ENCODE data around the gene JAKMIP1. TPM values are rescaled to one million over a fixed set of nuclear protein-coding genes. Genes with fewer than 3 reads are reported as not detected.

JAKMIP1 gene
- total and polyA plus RNA-seq, 2 donors (not counting 1 experiment from before 2014, with no cell fraction given), result 0.49 to 1.0 TPM

- Histone ChIP-seq H2AFZ (ENCODE audit: insufficient read depth, low read depth, low read length, poor library complexity, severe bottlenecking) (no peak overlapping the region), H3K4me1 (ENCODE audit: control insufficient read depth in 2 of 2, insufficient read depth in 2 of 2, low read length in 2 of 2) (no peaks in the 10 kb centered on the region), H3K9ac (ENCODE audit: low read length) (no peak overlapping the region), H4K20me1 (ENCODE audit: control insufficient read depth, insufficient read depth, low read length, poor library complexity, severe bottlenecking) (no peaks in the 10 kb centered on the region), H3K4me3 (ENCODE audit: control extremely low read depth in 1 of 5, extremely low read depth in 1 of 5, insufficient read depth in 1 of 5, low read depth in 2 of 5, low read length in 4 of 5) (no peak overlapping the region), H3K9me3 (ENCODE audit: control extremely low read depth in 1 of 3, control insufficient read depth in 2 of 3, insufficient read depth in 1 of 3, low read length in 2 of 3) (peaks cover 0 to 58% (median 30%) of the 10 kb centered on the region in 3 donors), H3K27me3 (replicated peaks in 1 of 4; ENCODE audit: control extremely low read depth in 1 of 4, control insufficient read depth in 3 of 4, insufficient read depth in 4 of 4, low read length in 3 of 4) (no peaks in the 10 kb centered on the region), H3K36me3 (replicated peaks in 1 of 2; ENCODE audit: control extremely low read depth in 1 of 2, control insufficient read depth in 1 of 2, extremely low read depth in 1 of 2, insufficient read depth in 2 of 2, low read length in 1 of 2) (no peaks in the 10 kb centered on the region), H3K27ac (ENCODE audit: low read length in 2 of 2) (no peak overlapping the region), H3K4me2 (replicated peaks; ENCODE audit: low read depth, low read length, poor library complexity, severe bottlenecking) (no peak overlapping the region), H3K79me2 (ENCODE audit: control insufficient read depth, insufficient read depth, low read length) (no peaks in the 10 kb centered on the region)
- CTCF ChIA-PET, result no interaction called here
- no peak overlapping the region for H3K4me3 Mint-ChIP-seq
- intact Hi-C loops (cut with micrococcal nuclease), result no loop called here
- H3K27ac Mint-ChIP-seq, result no peak overlapping the region
- ATAC-seq (ENCODE audit: low read depth) (no peak), DNase-seq (no peak)
- WGBS (ENCODE audit: insufficient coverage), result 88% methylated on average over 6 of the region's 12 CpGs
- peaks cover 4% of the 10 kb centered on the region for H3K27me3 Mint-ChIP-seq
- no peak for TF ChIP-seq CTCF (IDR thresholded peaks at IDR 0.05)
- TF ChIP-seq EZH2 (IDR thresholded peaks at IDR 0.05; ENCODE audit: borderline replicate concordance, insufficient read depth, low read depth, low read length, poor library complexity, severe bottlenecking), result no peak
- H3K9me3 Mint-ChIP-seq (ENCODE audit: insufficient read depth), result peaks cover 2% of the 10 kb centered on the region
- POLR2A ChIA-PET, result no interaction called here
- H3K4me1 Mint-ChIP-seq, result no peaks in the 10 kb centered on the region
Observed at GRCh38 chr4:6062133-6062532, 138.2 kb downstream of the JAKMIP1 start.

- TF ChIP-seq EZH2 (IDR thresholded peaks at IDR 0.05; ENCODE audit: borderline replicate concordance, insufficient read depth, low read depth, low read length, poor library complexity, severe bottlenecking), result no peak
- Mint-ChIP-seq H3K9me3 (ENCODE audit: insufficient read depth) (peaks cover 2% of the 10 kb centered on the region), H3K27me3 (no peaks in the 10 kb centered on the region), H3K4me1 (no peaks in the 10 kb centered on the region), H3K4me3 (no peak overlapping the region), H3K27ac (no peak overlapping the region)
- Histone ChIP-seq H3K27me3 (replicated peaks in 1 of 4; ENCODE audit: control extremely low read depth in 1 of 4, control insufficient read depth in 3 of 4, insufficient read depth in 4 of 4, low read length in 3 of 4) (no peaks in the 10 kb centered on the region), H3K36me3 (replicated peaks in 1 of 2; ENCODE audit: control extremely low read depth in 1 of 2, control insufficient read depth in 1 of 2, extremely low read depth in 1 of 2, insufficient read depth in 2 of 2, low read length in 1 of 2) (no peaks in the 10 kb centered on the region), H3K4me2 (replicated peaks; ENCODE audit: low read depth, low read length, poor library complexity, severe bottlenecking) (no peak overlapping the region), H3K9me3 (ENCODE audit: control extremely low read depth in 1 of 3, control insufficient read depth in 2 of 3, insufficient read depth in 1 of 3, low read length in 2 of 3) (peaks cover 0 to 72% (median 30%) of the 10 kb centered on the region in 3 donors), H3K9ac (ENCODE audit: low read length) (no peak overlapping the region), H2AFZ (ENCODE audit: insufficient read depth, low read depth, low read length, poor library complexity, severe bottlenecking) (no peak overlapping the region), H3K4me3 (ENCODE audit: control extremely low read depth in 1 of 5, extremely low read depth in 1 of 5, insufficient read depth in 1 of 5, low read depth in 2 of 5, low read length in 4 of 5) (no peak overlapping the region), H3K27ac (ENCODE audit: low read length in 2 of 2) (no peak overlapping the region), H3K4me1 (ENCODE audit: control insufficient read depth in 2 of 2, insufficient read depth in 2 of 2, low read length in 2 of 2) (no peaks in the 10 kb centered on the region), H4K20me1 (ENCODE audit: control insufficient read depth, insufficient read depth, low read length, poor library complexity, severe bottlenecking) (no peaks in the 10 kb centered on the region), H3K79me2 (ENCODE audit: control insufficient read depth, insufficient read depth, low read length) (no peaks in the 10 kb centered on the region)
- DNase-seq (no peak), ATAC-seq (ENCODE audit: low read depth) (no peak)
- ChIA-PET CTCF (no interaction called here), POLR2A (no interaction called here)
- intact Hi-C loops (cut with micrococcal nuclease), result no loop called here
- WGBS (ENCODE audit: insufficient coverage), result 90% methylated on average over 7 of the region's 7 CpGs
Observed at GRCh38 chr4:6059375-6059805, 141.0 kb downstream of the JAKMIP1 start.
